WI38 (cell line): Measurements from ENCODE around the gene NT5M.

ENCODE experiments used
- H3K4me3 ChIP-seq: 2 replicates; pipeline ENCODE4 v1.5.1; 2011; ENCODE audit warnings: low read depth, mild to moderate bottlenecking, control low read depth, low read length
- TF ChIP-seq, protein P1 (sequence below): IDR thresholded peaks from 2 replicates; pipeline ENCODE4 v1.5.1; 2012; ENCODE audit warnings: low read depth, mild to moderate bottlenecking, control low read depth, low read length

Gene NT5M

DNA sequence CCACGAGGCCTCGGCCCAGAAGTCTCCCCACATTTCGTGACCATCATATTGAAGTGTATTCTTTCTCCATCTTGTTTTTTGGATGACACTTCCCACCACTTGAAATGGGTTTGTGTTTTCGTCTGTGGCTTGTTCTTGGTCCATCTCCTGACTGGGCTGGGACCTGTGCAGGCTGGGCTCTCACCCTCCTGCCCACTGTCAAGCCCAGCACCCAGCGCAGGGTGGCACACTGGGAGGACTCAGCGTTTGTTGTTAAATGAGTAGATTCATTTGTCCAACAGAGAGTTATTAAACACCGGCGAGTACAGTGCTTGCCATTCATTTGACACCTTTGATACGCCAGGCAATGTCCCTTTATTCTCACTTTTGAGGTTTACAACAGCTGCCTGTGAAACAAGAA, 22.6 kb downstream of the NT5M start:
- no peak overlapping the region for H3K4me3 ChIP-seq
- TF ChIP-seq, protein P1, sequence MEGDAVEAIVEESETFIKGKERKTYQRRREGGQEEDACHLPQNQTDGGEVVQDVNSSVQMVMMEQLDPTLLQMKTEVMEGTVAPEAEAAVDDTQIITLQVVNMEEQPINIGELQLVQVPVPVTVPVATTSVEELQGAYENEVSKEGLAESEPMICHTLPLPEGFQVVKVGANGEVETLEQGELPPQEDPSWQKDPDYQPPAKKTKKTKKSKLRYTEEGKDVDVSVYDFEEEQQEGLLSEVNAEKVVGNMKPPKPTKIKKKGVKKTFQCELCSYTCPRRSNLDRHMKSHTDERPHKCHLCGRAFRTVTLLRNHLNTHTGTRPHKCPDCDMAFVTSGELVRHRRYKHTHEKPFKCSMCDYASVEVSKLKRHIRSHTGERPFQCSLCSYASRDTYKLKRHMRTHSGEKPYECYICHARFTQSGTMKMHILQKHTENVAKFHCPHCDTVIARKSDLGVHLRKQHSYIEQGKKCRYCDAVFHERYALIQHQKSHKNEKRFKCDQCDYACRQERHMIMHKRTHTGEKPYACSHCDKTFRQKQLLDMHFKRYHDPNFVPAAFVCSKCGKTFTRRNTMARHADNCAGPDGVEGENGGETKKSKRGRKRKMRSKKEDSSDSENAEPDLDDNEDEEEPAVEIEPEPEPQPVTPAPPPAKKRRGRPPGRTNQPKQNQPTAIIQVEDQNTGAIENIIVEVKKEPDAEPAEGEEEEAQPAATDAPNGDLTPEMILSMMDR: no peak

DNA sequence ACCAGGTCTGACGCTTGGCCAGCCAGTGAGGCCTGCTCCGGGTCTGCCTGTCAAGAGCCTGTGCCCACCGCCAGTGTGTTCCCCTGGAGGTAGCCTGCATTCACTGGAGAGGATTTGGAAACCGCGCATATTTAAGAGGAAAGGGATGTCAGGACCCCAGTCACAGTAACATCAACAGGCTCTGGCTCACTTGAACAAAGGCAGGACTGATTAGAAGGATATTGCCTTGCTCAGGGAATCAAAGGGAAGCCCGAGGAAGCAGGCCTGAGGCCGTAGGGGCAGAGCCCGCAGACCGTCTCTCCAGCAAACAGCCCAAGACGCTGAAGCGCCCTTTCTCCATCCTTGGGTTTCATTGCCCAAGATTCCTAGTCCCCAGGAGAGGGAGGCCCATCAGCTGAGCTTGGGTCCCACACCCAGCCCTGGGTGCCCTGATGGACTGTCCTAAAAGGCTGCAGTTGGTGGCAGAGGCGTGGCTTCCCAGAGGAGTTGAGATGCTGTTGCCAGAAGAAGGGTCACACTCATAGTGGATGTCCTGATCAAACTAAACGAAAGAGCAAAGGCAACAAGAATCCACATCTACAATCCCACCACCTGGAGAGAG, 23.2 kb downstream of the NT5M start:
- TF ChIP-seq, protein P1: no peak
- no peak overlapping the region for H3K4me3 ChIP-seq

DNA sequence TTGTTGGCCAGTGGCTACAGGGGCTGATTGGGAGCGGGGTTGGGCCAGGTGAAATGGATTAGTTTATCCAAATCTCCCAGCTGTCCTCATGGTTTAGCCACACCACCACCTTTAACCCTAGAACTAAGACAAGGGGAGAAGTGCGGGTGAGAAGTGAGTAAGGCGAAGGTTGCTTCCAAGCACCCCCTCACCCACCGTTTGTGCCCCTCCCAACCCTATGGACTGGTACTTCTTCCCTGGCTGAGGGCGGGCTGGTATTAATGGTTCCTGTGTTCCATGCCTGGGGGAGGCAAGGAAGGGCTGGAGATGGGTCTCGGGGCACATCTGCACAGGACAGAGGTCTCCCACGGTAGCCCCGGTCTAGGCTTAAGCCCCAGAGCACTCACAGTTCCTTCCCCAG, 25.1 kb downstream of the NT5M start:
- TF ChIP-seq, protein P1: no peak
- H3K4me3 ChIP-seq: no peak overlapping the region

DNA sequence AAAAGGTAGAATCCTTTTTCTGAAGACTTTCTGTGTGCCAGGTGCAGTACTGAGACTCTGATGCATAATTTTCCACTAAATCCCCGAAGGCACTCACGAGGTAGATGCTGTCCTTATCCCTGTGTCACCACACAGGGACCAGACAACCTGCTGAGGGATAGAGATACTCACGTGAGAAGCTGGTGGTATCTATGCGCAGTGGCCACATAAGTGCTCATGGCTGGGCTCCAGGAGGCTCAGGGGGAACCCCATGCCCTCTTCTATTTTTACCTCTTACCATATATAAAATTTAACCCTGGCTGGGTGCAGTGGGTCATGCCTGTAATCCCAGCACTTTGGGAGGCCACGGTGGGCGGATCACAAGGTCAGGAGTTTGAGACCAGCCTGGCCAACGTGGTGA, 38.3 kb downstream of the NT5M start:
- TF ChIP-seq, protein P1: no peak
- H3K4me3 ChIP-seq: no peak overlapping the region

DNA sequence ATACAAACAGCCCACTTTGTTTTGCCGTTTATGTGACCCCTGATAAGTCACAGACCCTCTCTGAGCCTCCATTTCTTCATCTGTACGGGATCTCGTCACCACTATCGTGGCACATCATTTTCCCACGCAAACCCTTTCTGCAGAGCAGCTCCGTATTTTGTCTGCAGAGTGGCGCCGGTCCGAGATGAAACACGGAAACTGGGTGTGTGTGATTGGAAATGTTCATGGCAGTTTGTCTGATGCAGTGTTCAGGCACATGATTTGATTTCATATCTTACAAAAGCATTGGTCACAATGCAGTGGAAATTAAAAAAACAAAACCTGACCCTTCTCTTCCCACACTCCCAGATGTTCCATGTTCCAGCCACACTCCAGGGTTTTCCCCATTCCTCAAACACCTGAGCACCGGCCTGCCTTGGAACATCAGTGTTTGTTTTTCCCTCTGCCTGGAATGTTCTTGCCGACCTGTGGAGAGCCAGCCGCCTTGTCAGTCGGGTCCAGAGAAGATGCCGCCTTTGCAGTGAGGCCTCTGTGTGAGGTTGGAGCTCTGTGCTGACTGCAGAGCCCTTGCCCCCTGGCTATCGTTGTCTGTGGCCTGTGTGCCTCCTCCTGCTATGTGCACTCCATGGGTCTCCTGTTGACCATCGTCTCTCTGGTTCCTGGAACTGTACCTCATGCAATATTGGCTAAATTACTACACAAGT, 39.2 kb downstream of the NT5M start:
- TF ChIP-seq, protein P1: no peak
- H3K4me3 ChIP-seq: no peak overlapping the region

DNA sequence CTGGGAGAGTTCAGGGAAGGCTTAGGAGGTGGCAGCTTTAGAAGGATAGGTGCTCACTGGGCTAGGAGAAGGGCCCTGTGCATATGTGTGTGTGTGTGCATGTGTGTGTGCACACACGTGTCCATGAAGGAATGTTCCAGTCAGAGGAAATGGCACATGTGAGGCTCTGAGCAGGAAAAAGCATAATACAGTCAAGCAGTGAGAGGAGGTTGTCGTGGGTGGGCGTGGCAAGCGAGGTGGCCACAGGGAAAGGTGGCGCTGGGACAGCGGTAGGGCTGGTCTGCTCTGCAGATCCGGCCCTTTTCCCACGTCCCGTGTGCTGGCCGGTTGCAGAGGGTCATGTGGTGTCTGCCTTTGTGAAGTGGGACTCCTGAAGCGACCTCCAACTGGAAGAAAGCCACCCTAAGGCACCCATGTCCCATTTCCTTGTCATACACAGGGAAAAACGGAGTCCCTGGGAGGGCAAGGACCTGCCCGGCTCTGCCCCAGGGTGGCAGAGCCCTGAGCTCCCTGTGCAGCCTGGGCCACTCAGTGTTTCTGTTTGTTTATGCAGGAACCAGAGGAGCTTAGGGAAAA, 40.1 kb downstream of the NT5M start:
- no peak overlapping the region for H3K4me3 ChIP-seq
- TF ChIP-seq, protein P1: no peak

DNA sequence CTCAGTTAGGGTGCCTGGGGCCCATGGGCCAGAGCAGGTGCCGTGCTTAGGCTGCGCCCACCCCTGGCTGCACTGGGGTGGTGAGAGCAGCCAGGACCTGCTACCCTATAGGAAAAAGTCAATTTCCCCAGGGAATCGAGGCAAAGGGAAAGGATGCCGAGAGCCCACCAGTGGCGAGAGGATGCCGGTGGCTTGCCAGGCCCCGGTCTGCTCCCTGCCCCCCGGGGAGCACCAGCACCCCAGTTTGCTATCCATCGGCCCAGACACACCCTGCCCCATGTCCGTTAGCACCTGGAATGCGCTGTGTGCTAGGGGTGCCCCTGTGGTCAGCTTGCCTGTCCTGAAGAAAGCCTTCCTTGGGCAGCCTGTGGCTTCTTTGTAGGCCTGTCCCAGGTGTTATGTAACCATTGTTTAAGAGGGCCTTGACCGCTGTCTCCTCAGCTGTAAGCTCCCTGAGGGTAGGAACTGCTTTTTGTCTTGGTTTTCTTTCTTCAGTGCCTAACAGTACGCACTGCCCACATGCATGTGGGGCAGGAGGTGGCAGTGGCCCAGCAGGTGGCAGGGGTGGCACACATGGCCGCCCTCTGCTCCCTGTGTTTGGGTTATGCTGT, 40.8 kb downstream of the NT5M start:
- TF ChIP-seq, protein P1: no peak
- H3K4me3 ChIP-seq: no peak overlapping the region
